Measurements from ENCODE around the gene CILP2.

The CILP2 gene

DNA sequence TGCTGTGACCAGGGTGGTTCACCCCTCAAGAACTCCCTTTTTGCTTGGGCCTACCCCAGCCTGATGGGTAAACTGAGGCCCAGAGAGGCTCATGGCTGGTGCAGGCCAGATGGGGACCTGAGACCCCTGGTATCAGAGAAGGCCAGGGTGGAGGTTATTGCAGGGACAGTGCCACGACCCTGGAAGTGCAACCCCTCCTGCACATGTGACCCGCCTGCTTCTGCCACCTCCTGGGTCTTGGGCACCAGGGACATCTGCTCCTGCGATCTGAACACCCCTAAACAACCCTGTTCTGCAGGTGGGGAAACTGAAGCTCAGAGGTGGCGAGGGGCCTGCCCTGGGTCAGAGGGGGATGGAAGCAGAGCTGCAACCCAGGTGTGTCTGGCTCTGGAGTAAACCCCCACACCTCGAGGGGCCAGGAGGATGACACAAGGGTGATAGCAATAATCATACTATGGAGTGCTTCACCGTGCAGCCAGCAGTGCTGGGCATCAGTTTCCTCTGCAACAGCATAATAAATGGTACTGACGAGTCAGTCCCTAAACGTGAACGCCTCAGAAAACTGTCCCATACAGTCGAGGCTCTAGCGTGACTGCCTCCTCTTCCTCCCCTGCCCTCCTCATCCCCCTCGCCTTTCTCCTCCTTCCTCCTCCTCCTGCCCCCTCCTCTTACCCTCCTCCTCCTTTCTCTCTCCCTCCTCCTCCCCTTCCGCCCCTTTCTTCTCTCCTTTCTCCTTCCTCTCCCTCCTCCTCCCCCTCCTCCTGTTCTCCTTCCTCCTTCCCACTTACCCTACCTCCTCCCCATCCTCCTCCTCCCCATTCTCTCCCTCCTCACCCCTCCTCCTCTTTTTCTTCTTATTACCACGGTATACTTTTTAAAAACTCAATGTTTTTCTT is 5.0 kb upstream of the CILP2 start:
- no peak overlapping the region for H3K4me2 ChIP-seq (ENCODE audit: low read length)
- H3K36me3 ChIP-seq (ENCODE audit: control insufficient read depth, insufficient read depth, low read length), result no peaks in the 10 kb centered on the region
- no peak overlapping the region for H3K27ac ChIP-seq
- no peak overlapping the region for H2AFZ ChIP-seq
- H3K9me3 ChIP-seq (ENCODE audit: control insufficient read depth, low read length), result no peaks in the 10 kb centered on the region
- TF ChIP-seq, protein P1, sequence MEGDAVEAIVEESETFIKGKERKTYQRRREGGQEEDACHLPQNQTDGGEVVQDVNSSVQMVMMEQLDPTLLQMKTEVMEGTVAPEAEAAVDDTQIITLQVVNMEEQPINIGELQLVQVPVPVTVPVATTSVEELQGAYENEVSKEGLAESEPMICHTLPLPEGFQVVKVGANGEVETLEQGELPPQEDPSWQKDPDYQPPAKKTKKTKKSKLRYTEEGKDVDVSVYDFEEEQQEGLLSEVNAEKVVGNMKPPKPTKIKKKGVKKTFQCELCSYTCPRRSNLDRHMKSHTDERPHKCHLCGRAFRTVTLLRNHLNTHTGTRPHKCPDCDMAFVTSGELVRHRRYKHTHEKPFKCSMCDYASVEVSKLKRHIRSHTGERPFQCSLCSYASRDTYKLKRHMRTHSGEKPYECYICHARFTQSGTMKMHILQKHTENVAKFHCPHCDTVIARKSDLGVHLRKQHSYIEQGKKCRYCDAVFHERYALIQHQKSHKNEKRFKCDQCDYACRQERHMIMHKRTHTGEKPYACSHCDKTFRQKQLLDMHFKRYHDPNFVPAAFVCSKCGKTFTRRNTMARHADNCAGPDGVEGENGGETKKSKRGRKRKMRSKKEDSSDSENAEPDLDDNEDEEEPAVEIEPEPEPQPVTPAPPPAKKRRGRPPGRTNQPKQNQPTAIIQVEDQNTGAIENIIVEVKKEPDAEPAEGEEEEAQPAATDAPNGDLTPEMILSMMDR (IDR thresholded peaks at IDR 0.05), result no peak
- no peaks in the 10 kb centered on the region for H3K4me1 ChIP-seq
- no peaks in the 10 kb centered on the region for H3K27me3 ChIP-seq (ENCODE audit: control insufficient read depth, insufficient read depth, low read length)
- no peak overlapping the region for H3K4me3 ChIP-seq (ENCODE audit: low read depth, low read length)
- H3K79me2 ChIP-seq, result no peaks in the 10 kb centered on the region
- no peak overlapping the region for H3K9ac ChIP-seq

DNA sequence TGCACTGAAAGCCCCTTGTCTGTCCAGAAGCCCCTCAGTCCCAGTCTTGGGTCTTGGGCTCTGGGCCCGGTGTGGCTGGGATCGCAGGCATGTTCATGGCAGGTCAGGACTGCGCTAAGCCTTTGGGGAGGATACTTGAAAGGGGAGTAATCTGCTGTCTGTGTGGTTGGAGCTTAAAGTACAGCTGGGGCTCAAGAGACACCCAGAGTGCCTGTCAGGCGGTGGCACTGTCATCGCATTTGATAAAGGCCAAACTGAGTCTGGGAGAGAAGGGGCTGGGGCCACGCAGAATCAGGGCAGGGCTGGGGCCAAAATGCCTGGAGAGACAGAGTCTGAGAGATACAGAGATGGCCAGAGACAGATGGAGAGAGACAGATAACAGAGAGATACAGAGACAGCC is 4.2 kb upstream of the CILP2 start:
- TF ChIP-seq, protein P1 (IDR thresholded peaks at IDR 0.05), result no peak
- no peaks in the 10 kb centered on the region for H3K36me3 ChIP-seq (ENCODE audit: control insufficient read depth, insufficient read depth, low read length)
- no peak overlapping the region for H3K4me3 ChIP-seq (ENCODE audit: low read depth, low read length)
- H3K27ac ChIP-seq, result no peak overlapping the region
- H3K27me3 ChIP-seq (ENCODE audit: control insufficient read depth, insufficient read depth, low read length), result no peaks in the 10 kb centered on the region
- H3K4me1 ChIP-seq, result peaks cover 3% of the 10 kb centered on the region
- H3K9ac ChIP-seq, result no peak overlapping the region
- no peaks in the 10 kb centered on the region for H3K9me3 ChIP-seq (ENCODE audit: control insufficient read depth, low read length)
- H3K4me2 ChIP-seq (ENCODE audit: low read length), result no peak overlapping the region
- no peak overlapping the region for H2AFZ ChIP-seq
- no peaks in the 10 kb centered on the region for H3K79me2 ChIP-seq

DNA sequence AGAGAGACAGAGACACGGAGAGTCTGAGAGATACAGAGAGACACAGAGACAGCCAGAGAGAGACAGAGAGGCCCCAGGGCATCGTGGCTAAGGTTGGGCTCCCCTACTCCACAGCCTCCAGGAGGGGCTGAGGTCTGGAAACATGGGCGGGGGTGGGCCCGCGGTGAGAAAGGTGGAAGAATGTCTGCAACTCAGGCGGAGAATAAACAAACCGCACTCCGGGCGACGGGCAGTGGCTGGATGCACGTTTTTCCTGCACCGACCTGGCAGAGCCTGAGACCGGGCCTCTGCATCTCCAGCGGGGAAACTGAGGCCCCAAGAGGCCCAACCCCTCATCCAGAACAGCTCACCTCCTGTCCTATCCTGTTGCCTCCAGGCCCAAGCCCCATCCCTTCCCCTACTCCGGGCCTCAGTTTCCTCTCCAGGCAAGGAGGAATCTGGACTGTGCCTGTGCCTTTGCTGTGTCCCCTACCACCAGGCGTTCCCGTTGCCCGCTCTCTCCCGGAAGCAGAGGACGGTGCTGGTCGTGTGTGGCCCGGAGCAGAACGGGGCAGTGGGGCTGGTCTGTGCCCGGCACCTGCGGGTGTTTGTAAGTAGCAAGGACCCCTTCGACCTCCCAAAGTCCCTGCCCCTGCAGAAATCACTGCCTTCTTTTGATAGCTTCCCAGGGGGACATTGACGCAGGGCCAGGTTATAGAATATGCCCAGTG is 3.4 kb upstream of the CILP2 start:
- TF ChIP-seq, protein P1 (IDR thresholded peaks at IDR 0.05), result no peak
- no peak overlapping the region for H3K4me3 ChIP-seq (ENCODE audit: low read depth, low read length)
- no peaks in the 10 kb centered on the region for H3K79me2 ChIP-seq

GRCh38 chr19:19535311-19536191 is 2.5 kb upstream of the CILP2 start:
- Histone ChIP-seq H3K79me2 (no peaks in the 10 kb centered on the region), H3K27me3 (ENCODE audit: control insufficient read depth, insufficient read depth, low read length) (no peaks in the 10 kb centered on the region), H3K4me1 (peaks cover 3% of the 10 kb centered on the region), H3K4me2 (ENCODE audit: low read length) (no peak overlapping the region), H2AFZ (no peak overlapping the region), H3K9me3 (ENCODE audit: control insufficient read depth, low read length) (no peaks in the 10 kb centered on the region), H3K9ac (no peak overlapping the region), H3K4me3 (ENCODE audit: low read depth, low read length) (no peak overlapping the region), H3K27ac (no peak overlapping the region), H3K36me3 (ENCODE audit: control insufficient read depth, insufficient read depth, low read length) (no peaks in the 10 kb centered on the region)
- TF ChIP-seq, protein P1 (IDR thresholded peaks at IDR 0.05), result no peak

More for the DNA sequence above, 3.4 kb upstream of the CILP2 start:
- H3K27me3 ChIP-seq (ENCODE audit: control insufficient read depth, insufficient read depth, low read length), result no peaks in the 10 kb centered on the region
- H3K27ac ChIP-seq, result no peak overlapping the region
- H3K4me2 ChIP-seq (ENCODE audit: low read length), result no peak overlapping the region
- H3K9ac ChIP-seq, result no peak overlapping the region
- peaks cover 3% of the 10 kb centered on the region for H3K4me1 ChIP-seq
- H3K9me3 ChIP-seq (ENCODE audit: control insufficient read depth, low read length), result no peaks in the 10 kb centered on the region
- H2AFZ ChIP-seq, result no peak overlapping the region
- H3K36me3 ChIP-seq (ENCODE audit: control insufficient read depth, insufficient read depth, low read length), result no peaks in the 10 kb centered on the region

Data from parathyroid adenoma (tissue), 2 donors.